Measurements from ENCODE around the gene COQ6.
"Not testable (repeated sequence)": the region's sequence is repeated elsewhere in the genome, so short reads cannot be mapped to it uniquely, and the experiment has no call there.

The COQ6 gene

GRCh38 chr14:73988656-73989055 lies 38.6 kb downstream of the COQ6 start:
- not testable (repeated sequence) for DNase-seq

GRCh38 chr14:73991092-73991491 lies 41.0 kb downstream of the COQ6 start:
- no peak for DNase-seq

- not testable (repeated sequence) for DNase-seq
These were observed 44.8 kb downstream of the COQ6 start for GRCh38 chr14:73994926-73995325.

- DNase-seq, result no peak
These were observed 45.9 kb downstream of the COQ6 start for GRCh38 chr14:73995977-73996378.

- DNase-seq, result no peak
These were observed 46.6 kb downstream of the COQ6 start for GRCh38 chr14:73996731-73997107.

GRCh38 chr14:73997108-73997943 lies 47.2 kb downstream of the COQ6 start:
- DNase-seq, result no peak

GRCh38 chr14:73997944-73998447 lies 47.9 kb downstream of the COQ6 start:
- DNase-seq, result no peak

- DNase-seq, result no peak
These were observed 48.6 kb downstream of the COQ6 start for GRCh38 chr14:73998726-73999125.

- not testable (repeated sequence) for DNase-seq
These were observed 55.6 kb downstream of the COQ6 start for GRCh38 chr14:74005664-74006063.

GRCh38 chr14:74008843-74009499 lies 58.9 kb downstream of the COQ6 start:
- DNase-seq, result no peak
